DMS153 treated with DMSO at 0.1 percent for 48 hours (cell line): ENCODE data around the gene SCN10A.
A peak's percentile ranks its signal among the peaks of the same experiment; 100 is the strongest.

ENCODE experiments used
- DNase-seq: peaks from one replicate; lab custom pipeline; 2025; ENCODE audit not compliant: unreplicated experiment; lab: John Stamatoyannopoulos, UW

Gene SCN10A

GRCh38 chr3:38782148-38782547 lies 33.9 kb downstream of the SCN10A start:
- DNase-seq: no peak

DNA sequence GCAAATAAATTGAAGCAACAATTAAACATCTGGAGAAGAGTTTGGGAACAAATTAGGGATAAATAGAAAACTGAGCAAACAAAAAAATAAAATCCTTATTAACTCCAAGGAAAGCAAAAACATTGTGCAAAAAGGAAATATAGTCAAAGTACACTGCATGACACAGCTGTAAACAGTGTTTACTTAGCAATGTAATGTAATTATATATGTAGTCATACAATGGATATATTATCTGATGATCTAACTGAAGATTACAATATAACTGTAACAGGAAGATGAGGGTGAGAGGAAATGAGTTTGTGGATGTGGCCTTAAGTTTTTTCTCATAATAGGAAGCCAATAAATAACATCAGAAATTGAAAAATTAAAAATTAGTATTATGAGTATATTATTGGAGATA lies 42.5 kb downstream of the SCN10A start:
- DNase-seq: no peak

- DNase-seq: no peak
Measured at GRCh38 chr3:38763569-38763968, 52.4 kb downstream of the SCN10A start.

GRCh38 chr3:38758557-38758956 lies 57.5 kb downstream of the SCN10A start:
- no peak for DNase-seq

DNA sequence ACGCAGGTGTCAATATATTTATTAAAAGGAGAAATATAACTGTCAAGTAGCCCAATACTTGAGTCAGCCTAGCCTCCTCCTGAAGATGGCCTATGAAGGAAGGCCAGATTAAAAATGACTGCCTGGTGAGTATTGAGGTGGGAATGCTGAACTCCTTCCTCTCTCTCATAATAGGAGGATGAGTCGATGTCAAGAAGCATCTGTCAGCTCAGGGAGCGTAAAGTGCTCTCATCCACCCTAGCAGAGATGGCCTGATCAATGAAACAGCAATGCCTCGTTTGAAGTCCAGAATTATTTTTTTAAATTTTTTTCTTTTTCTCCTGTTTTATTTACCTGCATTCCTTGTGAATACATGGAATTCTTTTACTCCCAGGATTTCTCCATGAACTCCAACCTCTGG lies 58.3 kb downstream of the SCN10A start:
- DNase-seq: no peak

- DNase-seq: no peak
Measured at GRCh38 chr3:38756892-38757291, 59.1 kb downstream of the SCN10A start.

DNA sequence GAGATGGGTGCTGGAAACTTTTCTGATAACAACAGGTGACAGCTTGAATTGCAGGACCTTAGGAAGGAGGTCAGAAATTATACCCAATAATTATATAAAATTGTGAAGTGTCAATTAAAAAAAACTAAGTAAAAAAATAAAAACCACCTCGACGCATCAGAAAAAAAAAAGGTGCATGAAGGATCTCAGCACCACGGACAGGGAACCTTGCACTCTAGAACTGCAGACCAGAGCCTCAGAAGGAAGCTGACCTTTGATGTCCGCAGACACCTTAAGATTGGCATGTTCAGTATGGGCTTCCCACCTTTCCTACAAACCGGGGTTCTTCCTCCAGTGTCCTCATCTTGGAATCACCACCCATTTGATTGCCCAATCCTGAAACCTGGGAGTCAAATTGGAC lies 60.9 kb downstream of the SCN10A start:
- no peak for DNase-seq

DNA sequence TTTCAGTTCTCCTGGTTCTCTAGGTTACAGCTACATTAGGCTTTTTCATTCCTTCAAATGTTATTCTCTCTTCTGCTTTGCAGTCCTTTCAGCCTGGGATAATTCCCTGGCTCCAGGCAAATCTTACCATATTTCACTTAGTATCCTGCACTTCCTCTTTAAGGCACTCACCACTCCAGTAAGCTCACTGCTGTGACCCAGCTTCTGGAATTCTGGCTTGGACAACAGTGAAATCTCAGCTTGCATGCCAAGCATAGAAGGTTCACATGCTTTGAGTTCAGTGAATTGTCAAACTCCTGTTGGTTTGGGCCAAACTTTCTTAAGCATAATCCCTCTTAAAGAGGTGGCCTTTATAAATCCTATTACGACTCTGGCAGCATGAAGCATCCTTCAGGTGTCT lies 69.4 kb downstream of the SCN10A start:
- DNase-seq: no peak

DNA sequence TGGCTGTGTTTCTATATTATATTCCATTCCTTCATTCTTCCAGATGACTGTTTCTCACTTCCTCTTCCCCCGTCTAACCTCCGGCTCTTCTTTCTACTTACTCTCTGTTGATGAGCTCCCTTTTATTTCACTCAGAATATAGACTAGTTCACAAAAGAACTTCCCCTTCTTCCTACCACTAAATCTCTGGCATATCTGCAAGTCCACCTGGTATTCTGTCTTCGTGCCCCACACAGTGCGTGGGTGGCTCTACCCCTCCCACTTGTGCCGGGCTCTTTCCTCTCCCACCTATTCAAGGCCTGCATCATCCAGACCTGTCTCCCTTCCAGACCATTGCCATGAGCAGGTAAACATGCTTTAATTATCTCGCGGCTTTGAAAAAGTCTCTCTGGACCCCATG lies 73.0 kb downstream of the SCN10A start:
- no peak for DNase-seq

DNA sequence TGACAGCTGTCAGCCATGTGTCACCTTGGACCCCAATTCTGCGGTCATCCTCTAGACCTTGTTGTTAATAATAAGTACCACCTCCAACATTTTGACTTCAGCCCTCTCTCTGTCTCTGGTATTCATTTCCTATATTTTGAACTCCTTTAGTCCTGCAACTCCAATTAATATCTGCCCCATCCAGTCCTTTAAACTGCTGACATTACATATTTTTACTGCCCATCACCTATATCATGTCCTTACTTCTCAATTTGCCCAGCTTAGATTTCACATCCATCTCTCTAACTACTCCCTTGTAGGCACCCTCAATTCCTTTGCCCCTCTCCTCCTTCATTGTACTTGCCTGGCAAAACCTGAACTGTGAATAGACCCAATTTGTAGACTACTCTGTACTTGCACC lies 73.5 kb downstream of the SCN10A start:
- no peak for DNase-seq

DNA sequence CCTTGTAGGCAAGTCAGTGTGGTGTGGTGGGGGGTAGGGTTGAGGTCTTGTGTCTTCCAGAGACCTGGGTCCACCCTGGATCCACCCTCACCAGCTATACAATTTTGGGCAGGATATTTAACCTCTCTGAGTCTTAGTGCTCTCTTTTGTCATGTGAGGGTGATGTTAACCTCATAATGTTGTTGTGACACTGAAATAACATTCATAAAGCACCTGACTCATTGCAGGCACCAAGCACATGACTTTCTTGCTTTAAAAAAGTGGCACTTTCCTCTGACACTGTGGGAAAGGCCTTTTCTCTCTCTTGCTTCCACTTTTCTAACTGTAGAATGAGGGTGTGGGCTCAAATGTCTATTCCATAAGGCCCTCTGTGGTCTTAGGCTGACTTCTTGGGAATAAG lies 75.5 kb downstream of the SCN10A start:
- DNase-seq: no peak

DNA sequence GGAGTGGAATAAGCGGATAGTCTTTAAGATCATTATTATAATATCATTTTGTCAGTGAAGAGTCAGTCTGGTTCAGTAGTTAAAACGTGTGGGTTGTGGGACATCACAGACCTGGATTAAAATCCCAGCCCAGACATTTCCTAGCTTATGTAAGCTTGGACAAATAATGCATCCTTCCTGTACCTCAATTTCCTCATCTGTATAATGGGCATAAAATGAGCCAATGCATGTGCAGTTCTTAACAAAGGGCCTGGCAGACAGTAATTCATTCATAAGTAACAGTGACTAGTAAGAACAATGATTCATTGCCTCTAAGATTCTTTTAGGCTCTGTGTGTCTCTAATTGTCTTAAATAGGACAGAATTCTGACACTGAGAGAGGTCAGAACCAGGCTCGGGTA lies 76.1 kb downstream of the SCN10A start:
- no peak for DNase-seq

- DNase-seq: no peak
Measured at GRCh38 chr3:38739396-38739689, 76.7 kb downstream of the SCN10A start.

GRCh38 chr3:38738630-38739395 lies 77.2 kb downstream of the SCN10A start:
- DNase-seq: peak; percentile 0

DNA sequence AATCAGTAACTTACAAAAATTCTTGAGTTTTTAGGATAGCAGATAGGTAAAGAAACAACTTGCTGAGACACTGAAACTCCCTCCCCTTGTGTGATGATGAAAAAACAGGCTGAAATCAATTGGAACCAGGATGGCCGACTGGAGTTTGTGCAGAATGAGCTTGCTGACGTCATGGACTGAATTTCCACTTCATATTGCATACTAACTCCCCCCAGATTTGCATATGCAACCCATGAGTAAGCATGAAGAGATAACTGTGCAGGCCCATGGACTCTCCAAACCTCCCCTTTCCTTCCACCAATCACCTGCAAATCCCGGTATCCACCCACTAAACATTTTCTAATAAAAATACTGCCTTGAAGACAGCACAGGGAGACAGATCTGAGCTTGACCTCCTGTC lies 84.5 kb downstream of the SCN10A start:
- DNase-seq: no peak

DNA sequence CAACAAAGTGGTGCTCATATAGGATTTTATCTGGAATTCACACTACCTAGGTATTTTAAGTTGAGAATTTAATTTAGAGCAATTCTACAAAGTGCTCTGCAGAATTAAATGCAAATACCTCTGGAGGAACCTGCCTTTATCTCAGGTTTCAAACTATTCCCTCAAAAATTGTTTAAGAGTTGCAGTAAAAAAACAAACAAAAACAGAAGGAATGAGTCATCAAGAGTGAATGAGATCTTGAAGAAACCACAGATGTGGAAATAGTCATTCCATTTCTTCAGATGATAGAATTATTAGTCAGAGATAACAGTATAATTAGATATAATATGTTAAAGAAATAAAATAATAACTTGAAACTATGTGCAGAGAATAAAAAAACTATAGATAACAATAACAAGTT lies 85.7 kb downstream of the SCN10A start:
- no peak for DNase-seq

DNA sequence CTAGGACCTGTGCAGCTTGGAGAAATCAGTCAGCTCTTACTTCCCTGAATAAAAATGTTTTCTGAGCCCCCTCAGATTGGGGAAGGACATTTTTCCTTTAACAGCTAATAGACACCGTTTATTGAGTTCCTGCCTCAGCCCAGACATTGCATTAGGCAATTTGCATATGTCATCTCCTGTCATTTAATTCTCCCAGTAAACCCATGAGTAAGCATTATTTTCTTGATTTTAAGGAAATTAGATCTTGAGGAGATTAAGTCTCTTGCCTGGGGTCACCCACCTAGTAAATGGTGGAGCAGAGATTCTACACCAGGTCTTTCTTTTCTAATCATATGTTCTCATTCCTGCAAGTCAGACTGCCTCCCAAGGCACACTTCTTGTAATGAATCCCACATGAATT lies 88.0 kb downstream of the SCN10A start:
- DNase-seq: no peak

DNA sequence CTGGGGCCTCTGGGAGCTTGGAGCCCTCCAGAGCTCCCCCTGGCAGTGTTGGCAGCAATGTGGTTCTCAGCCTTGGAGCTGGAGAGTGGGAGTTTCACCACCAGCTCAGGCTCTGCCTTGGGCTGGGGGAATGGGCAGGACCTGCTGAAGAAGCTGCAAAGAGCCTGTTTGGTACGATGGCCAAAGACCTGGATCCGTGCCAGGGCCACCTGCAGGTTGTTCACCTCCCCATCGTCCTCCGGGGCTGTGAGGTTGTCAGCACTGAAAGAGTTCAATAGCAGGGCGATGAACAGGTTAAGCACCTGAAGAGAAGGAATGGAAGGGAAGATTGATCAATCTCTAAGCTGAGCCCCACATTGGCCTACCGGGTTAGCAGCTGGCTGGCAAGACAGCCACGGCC lies 89.3 kb downstream of the SCN10A start:
- no peak for DNase-seq

DNA sequence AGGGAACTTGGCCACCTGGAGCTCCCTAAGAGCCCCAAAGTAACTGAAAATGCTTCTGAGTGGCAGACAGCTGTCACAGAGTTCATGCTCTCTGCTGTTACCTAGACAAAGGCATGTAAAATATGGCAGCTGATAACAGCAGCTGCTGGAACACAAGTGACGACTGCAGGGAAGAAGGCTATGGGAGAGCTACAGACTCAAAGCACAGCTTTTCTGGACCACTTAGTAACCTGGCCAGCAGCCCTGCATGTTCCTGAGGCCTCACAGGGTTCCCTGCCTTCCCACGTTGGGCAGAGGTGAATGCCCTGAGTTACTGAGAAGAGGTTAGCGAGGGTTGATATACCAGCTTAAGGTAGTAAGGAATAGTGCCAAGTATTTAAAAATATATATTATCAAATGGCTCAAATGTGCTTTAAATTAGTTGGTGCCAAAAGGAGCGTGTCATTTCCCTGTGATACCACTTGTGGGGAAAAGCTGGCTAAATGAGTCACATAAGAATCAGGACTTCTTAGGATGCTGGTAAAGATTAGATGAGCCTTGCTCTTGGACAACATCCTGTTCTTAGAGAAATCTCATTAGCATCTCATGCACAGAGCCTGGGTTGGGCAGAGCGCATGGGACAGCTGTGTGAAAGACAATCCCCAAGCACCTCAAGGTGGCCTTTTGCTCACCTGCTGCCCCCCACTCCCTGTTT lies 90.1 kb downstream of the SCN10A start:
- DNase-seq: no peak

DNA sequence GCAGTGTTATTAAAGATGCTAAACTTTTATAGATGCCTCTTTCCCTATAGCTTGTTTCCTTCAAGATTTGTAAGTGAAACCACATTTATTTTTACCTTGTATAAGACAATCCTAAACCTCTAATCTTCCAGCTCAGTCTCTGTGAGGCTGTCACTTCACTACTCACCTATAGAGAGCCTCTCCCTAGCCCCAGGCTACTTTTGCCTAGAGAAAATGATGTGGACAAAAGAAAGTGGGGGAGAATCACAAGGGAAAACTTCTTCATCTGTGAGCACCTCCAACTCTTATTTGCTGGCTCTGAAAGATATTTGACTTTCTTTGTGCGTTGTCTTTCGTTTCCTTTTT lies 91.7 kb downstream of the SCN10A start:
- DNase-seq: no peak

GRCh38 chr3:38723569-38724391 lies 92.2 kb downstream of the SCN10A start:
- no peak for DNase-seq
